Measurements from ENCODE around the gene NRXN3.

DNA sequence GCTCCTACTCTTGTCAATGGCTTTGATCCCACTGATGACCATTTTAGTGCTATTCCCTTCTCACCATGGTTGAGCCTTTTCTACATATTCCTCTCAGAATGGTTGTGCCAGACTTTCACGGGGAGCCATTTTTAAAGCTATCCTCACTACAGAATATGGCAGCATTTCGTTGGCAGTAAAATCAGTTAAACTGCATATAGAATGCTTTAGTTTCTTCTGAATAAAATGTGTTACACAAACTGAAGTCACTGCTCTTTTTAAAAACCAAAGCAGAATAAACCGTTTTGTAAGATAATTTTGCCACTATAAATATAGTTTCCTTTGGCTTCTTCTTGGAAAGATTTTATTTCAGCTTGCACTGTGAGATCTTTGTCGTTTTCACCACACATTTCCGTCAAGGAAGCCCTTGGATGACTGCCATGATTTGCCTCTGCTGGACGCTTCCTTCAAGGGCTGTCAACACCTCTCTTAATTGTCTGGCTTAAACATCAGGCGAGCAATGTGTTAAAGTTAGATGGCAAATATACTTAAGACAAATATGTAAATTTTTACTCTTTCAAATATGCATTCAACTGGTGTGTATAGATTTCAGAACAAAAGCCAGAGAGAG, 1416.9 kb downstream of the NRXN3 start:
- TF ChIP-seq, protein P1, sequence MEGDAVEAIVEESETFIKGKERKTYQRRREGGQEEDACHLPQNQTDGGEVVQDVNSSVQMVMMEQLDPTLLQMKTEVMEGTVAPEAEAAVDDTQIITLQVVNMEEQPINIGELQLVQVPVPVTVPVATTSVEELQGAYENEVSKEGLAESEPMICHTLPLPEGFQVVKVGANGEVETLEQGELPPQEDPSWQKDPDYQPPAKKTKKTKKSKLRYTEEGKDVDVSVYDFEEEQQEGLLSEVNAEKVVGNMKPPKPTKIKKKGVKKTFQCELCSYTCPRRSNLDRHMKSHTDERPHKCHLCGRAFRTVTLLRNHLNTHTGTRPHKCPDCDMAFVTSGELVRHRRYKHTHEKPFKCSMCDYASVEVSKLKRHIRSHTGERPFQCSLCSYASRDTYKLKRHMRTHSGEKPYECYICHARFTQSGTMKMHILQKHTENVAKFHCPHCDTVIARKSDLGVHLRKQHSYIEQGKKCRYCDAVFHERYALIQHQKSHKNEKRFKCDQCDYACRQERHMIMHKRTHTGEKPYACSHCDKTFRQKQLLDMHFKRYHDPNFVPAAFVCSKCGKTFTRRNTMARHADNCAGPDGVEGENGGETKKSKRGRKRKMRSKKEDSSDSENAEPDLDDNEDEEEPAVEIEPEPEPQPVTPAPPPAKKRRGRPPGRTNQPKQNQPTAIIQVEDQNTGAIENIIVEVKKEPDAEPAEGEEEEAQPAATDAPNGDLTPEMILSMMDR (IDR thresholded peaks at IDR 0.05; ENCODE audit: low read depth, low read length, missing input control) = no peak
- TF ChIP-seq ZBTB33 (IDR thresholded peaks at IDR 0.05) = no peak
- TF ChIP-seq, protein P2, sequence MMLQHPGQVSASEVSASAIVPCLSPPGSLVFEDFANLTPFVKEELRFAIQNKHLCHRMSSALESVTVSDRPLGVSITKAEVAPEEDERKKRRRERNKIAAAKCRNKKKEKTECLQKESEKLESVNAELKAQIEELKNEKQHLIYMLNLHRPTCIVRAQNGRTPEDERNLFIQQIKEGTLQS (IDR thresholded peaks at IDR 0.05) = no peak
- no peak for TF ChIP-seq RAD21 (IDR thresholded peaks at IDR 0.05)
- no peak for TF ChIP-seq TAF1 (conservative IDR thresholded peaks at IDR 0.05)
- TF ChIP-seq MAX (IDR thresholded peaks at IDR 0.05) = no peak
- no peak for TF ChIP-seq REST (IDR thresholded peaks at IDR 0.05)
- no peak for TF ChIP-seq RXRA (IDR thresholded peaks at IDR 0.05)
- TF ChIP-seq YY1 (IDR thresholded peaks at IDR 0.05) = no peak
